ENCODE results near the gene ALDH1L1.

DNA sequence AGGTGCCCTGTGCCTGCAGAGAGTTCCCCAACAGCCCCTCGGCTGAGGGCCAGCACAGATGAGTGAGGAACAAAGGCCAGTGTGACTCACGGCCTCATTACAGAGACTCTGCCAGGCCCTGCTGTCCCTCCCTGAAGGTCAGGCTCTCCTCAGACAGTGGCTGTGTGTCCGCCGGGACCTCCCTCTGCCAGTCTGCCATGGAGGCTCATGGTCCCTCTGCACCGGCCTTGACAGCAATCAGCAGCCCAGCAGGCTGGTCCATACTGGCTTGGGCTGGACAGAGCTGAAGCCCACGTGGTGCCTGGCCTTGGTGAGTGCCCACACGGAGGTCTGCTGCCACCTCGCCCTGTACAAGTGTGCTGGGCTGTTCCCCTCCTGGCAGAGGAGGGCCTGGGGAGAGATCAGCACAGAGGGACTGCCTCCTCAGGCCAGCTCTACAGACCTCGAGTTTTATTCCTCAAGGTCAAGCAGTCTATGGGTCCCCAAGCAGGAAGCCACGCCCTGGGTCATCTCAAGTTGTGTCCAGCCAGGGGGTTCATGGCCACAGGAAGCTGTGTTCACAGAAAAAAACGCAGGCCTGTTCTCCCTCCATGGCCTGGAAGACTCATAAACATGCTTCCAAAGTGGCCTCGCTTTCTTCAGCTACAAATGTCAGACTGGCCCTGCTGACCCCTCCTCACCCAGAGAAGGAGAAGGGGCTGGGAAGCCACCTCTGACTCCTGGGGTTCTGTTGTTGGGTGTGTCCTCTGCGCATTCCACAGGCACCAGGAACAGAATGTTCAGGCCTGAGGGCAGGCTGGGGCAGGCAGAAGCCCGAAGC lies 123.5 kb downstream of the ALDH1L1 start:
- TF ChIP-seq, protein P1, sequence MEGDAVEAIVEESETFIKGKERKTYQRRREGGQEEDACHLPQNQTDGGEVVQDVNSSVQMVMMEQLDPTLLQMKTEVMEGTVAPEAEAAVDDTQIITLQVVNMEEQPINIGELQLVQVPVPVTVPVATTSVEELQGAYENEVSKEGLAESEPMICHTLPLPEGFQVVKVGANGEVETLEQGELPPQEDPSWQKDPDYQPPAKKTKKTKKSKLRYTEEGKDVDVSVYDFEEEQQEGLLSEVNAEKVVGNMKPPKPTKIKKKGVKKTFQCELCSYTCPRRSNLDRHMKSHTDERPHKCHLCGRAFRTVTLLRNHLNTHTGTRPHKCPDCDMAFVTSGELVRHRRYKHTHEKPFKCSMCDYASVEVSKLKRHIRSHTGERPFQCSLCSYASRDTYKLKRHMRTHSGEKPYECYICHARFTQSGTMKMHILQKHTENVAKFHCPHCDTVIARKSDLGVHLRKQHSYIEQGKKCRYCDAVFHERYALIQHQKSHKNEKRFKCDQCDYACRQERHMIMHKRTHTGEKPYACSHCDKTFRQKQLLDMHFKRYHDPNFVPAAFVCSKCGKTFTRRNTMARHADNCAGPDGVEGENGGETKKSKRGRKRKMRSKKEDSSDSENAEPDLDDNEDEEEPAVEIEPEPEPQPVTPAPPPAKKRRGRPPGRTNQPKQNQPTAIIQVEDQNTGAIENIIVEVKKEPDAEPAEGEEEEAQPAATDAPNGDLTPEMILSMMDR (IDR thresholded peaks at IDR 0.05): no peak
- no peak for TF ChIP-seq POLR2A (IDR thresholded peaks at IDR 0.05)

Data from body of pancreas (tissue), 4 donors.